H9 (cell line): ENCODE measurements around the gene H6PD. TPM values are rescaled to one million over a fixed set of nuclear protein-coding genes. Genes with fewer than 3 reads are reported as not detected.

Source experiments
- DNase-seq: peaks from one replicate; pipeline ENCODE4 v3.0.0-alpha.2; 2017
- H2AFZ ChIP-seq: one replicate; pipeline ENCODE4 v1.6.1; 2013; ENCODE audit warnings: mild to moderate bottlenecking, low read length, control low read depth, moderate library complexity
- H2AK5ac ChIP-seq: 2 replicates; pipeline ENCODE4 v1.6.1; 2013; ENCODE audit warnings: low read length, control low read depth, mixed read lengths; ENCODE audit not compliant: insufficient read length
- H2BK120ac ChIP-seq: one replicate; pipeline ENCODE4 v1.6.1; 2013; ENCODE audit warnings: low read depth, mild to moderate bottlenecking, low read length, control low read depth, inconsistent platforms; ENCODE audit not compliant: poor library complexity, severe bottlenecking
- H2BK12ac ChIP-seq: 2 replicates; pipeline ENCODE4 v1.6.1; 2013; ENCODE audit warnings: low read length, control low read depth, mixed read lengths, low read depth; ENCODE audit not compliant: insufficient read length
- H2BK15ac ChIP-seq: 2 replicates; pipeline ENCODE4 v1.6.1; 2013; ENCODE audit warnings: low read depth, low read length, control low read depth
- H2BK20ac ChIP-seq: one replicate; pipeline ENCODE4 v1.6.1; 2013; ENCODE audit warnings: low read depth, mild to moderate bottlenecking, low read length, control low read depth, inconsistent platforms; ENCODE audit not compliant: poor library complexity, severe bottlenecking
- H2BK5ac ChIP-seq: 2 replicates; pipeline ENCODE4 v1.6.1; 2013; ENCODE audit warnings: low read length, control low read depth, mixed read lengths; ENCODE audit not compliant: insufficient read length
- H3K14ac ChIP-seq: 2 replicates; pipeline ENCODE4 v1.6.1; 2013; ENCODE audit warnings: low read length, control low read depth; ENCODE audit not compliant: insufficient read depth
- H3K18ac ChIP-seq: 2 replicates; pipeline ENCODE4 v1.6.1; 2013; ENCODE audit warnings: low read depth, mild to moderate bottlenecking, mixed read lengths, low read length, control low read depth; ENCODE audit not compliant: insufficient read length
- H3K23ac ChIP-seq: 2 replicates; pipeline ENCODE4 v1.6.1; 2013; ENCODE audit warnings: low read length, control low read depth, mixed read lengths, low read depth; ENCODE audit not compliant: insufficient read length
- H3K23me2 ChIP-seq: 2 replicates; pipeline ENCODE4 v1.6.1; 2013; ENCODE audit warnings: low read depth, mild to moderate bottlenecking, mixed read lengths, low read length, control low read depth; ENCODE audit not compliant: insufficient read length, poor library complexity, severe bottlenecking
- H3K27ac ChIP-seq: 2 replicates; pipeline ENCODE4 v1.5.1; 2013; ENCODE audit warnings: low read length, control low read depth, mixed read lengths, low read depth; ENCODE audit not compliant: insufficient read length
- H3K27me3 ChIP-seq: 2 replicates; pipeline ENCODE4 v1.6.1; 2013; ENCODE audit warnings: low read length, control low read depth, inconsistent platforms; ENCODE audit not compliant: insufficient read depth
- H3K4ac ChIP-seq: 2 replicates; pipeline ENCODE4 v1.6.1; 2013; ENCODE audit warnings: low read depth, mild to moderate bottlenecking, control low read depth, inconsistent platforms, low read length, moderate library complexity
- H3K4me1 ChIP-seq: 2 replicates; pipeline ENCODE4 v1.6.1; 2013; ENCODE audit warnings: low read length, control low read depth, inconsistent platforms; ENCODE audit not compliant: insufficient read depth
- H3K4me2 ChIP-seq: 2 replicates; pipeline ENCODE4 v1.6.1; 2013; ENCODE audit warnings: low read length, control low read depth, mixed read lengths; ENCODE audit not compliant: insufficient read length, insufficient read depth
- H3K56ac ChIP-seq: 2 replicates; pipeline ENCODE4 v1.6.1; 2013; ENCODE audit warnings: low read depth, mild to moderate bottlenecking, mixed read lengths, low read length, control low read depth; ENCODE audit not compliant: insufficient read length
- H3K79me1 ChIP-seq: 2 replicates; pipeline ENCODE4 v1.6.1; 2013; ENCODE audit warnings: low read depth, mild to moderate bottlenecking, moderate library complexity, low read length, control low read depth, inconsistent platforms; ENCODE audit not compliant: insufficient read depth, poor library complexity, severe bottlenecking
- H3K79me2 ChIP-seq: 2 replicates; pipeline ENCODE4 v1.6.1; 2013; ENCODE audit warnings: low read length, control low read depth, inconsistent platforms; ENCODE audit not compliant: insufficient read depth
- H3K9ac ChIP-seq: 2 replicates; pipeline ENCODE4 v1.6.1; 2013; ENCODE audit warnings: low read length, control low read depth, mixed read lengths; ENCODE audit not compliant: insufficient read length; ENCODE audit errors: extremely low read depth
- H3K9me3 ChIP-seq: one replicate; pipeline ENCODE4 v1.6.1; 2013; ENCODE audit warnings: low read depth, low read length, inconsistent platforms; ENCODE audit not compliant: control insufficient read depth
- H3T11ph ChIP-seq: one replicate; pipeline ENCODE4 v1.6.1; 2013; ENCODE audit warnings: mild to moderate bottlenecking, low read length, control low read depth, inconsistent platforms
- H4K20me1 ChIP-seq: one replicate; pipeline ENCODE4 v1.6.1; 2013; ENCODE audit not compliant: control insufficient read depth, insufficient read length, insufficient read depth
- H4K5ac ChIP-seq: 2 replicates; pipeline ENCODE4 v1.6.1; 2013; ENCODE audit warnings: low read depth, mild to moderate bottlenecking, mixed read lengths, low read length, control low read depth; ENCODE audit not compliant: insufficient read length
- H4K8ac ChIP-seq: replicated peaks from 2 replicates; pipeline ENCODE4 v1.6.1; 2013; ENCODE audit warnings: low read length, control low read depth, mixed read lengths, low read depth; ENCODE audit not compliant: insufficient read length
- H4K91ac ChIP-seq: 2 replicates; pipeline ENCODE4 v1.6.1; 2013; ENCODE audit warnings: low read depth, mild to moderate bottlenecking, moderate library complexity, mixed read lengths, low read length, control low read depth; ENCODE audit not compliant: insufficient read length
- H3K27ac Mint-ChIP-seq, 3 experiments: 2 replicates in 2 of 3; 3 replicates in 1 of 3; pipeline ENCODE4 v1.8.0; 2020 to 2021; ENCODE audit warnings: mixed read lengths in 3 of 3, mild to moderate bottlenecking in 1 of 3, moderate library complexity in 1 of 3
- H3K27me3 Mint-ChIP-seq: 2 replicates; pipeline ENCODE4 v1.8.0; 2021; ENCODE audit warnings: low read depth, mild to moderate bottlenecking, moderate library complexity, mixed read lengths
- H3K36me3 Mint-ChIP-seq, 3 experiments: 2 replicates in 2 of 3; 3 replicates in 1 of 3; pipeline ENCODE4 v1.8.0; 2020 to 2021; ENCODE audit warnings: low read depth in 3 of 3, mixed read lengths in 3 of 3; ENCODE audit not compliant: insufficient read depth in 1 of 3
- H3K4me1 Mint-ChIP-seq, 2 experiments: 2 replicates each; pipeline ENCODE4 v1.8.0; 2020; ENCODE audit warnings: mixed read lengths in 2 of 2
- H3K4me3 Mint-ChIP-seq, 2 experiments: 2 replicates in 1 of 2; 3 replicates in 1 of 2; pipeline ENCODE4 v1.8.0; 2020 to 2021; ENCODE audit warnings: mild to moderate bottlenecking in 2 of 2, mixed read lengths in 2 of 2, moderate library complexity in 1 of 2
- H3K9me3 Mint-ChIP-seq, 2 experiments: 2 replicates in 1 of 2; 3 replicates in 1 of 2; pipeline ENCODE4 v1.8.0; 2020; ENCODE audit warnings: mild to moderate bottlenecking in 2 of 2, mixed read lengths in 2 of 2, moderate library complexity in 1 of 2
- CTCF ChIP-seq: fragments of 200-600 bp; sonication (generic); conservative IDR thresholded peaks from 3 replicates; pipeline ENCODE4 v1.8.0; 2021; ENCODE audit warnings: antibody characterized with exemption, mild to moderate bottlenecking
- WGBS: extraction: QIAGEN DNeasy Blood & Tissue Kit; methylation state at CpG from one replicate; pipeline ENCODE4 v1.1.7; 2013; ENCODE audit warnings: missing lambda C conversion rate, low lambda C conversion rate, mixed read lengths; ENCODE audit not compliant: insufficient read length; ENCODE audit errors: extremely low coverage; 5-methylcytosine and 5-hydroxymethylcytosine counted together
- total RNA-seq: library from RNA; stranded (reverse); gene quantifications from 2 replicates; pipeline ENCODE4 v1.2.1, GENCODE V29; 2021

H6PD gene
- total RNA-seq, 1 experiment from 2014 or later, result 7.9 TPM

GRCh38 chr1:9201401-9202239 lies 33.0 kb upstream of the H6PD start:
- Histone ChIP-seq H3K56ac (no peak overlapping the region), H3K4ac (no peak overlapping the region), H3K4me2 (peak overlapping the region; percentile 42), H2BK20ac (no peak overlapping the region), H3K9me3 (no peaks in the 10 kb centered on the region), H3T11ph (no peak overlapping the region), H2AFZ (no peak overlapping the region), H2BK15ac (no peak overlapping the region), H3K27ac (no peak overlapping the region), H2BK5ac (no peak overlapping the region), H4K20me1 (no peaks in the 10 kb centered on the region), H2AK5ac (no peak overlapping the region), H4K91ac (no peak overlapping the region), H3K79me1 (no peaks in the 10 kb centered on the region), H4K5ac (no peak overlapping the region), H3K9ac (no peak overlapping the region), H4K8ac (no peak overlapping the region), H3K14ac (no peak overlapping the region), H2BK12ac (no peak overlapping the region), H3K23ac (no peak overlapping the region), H2BK120ac (no peak overlapping the region), H3K79me2 (no peaks in the 10 kb centered on the region), H3K18ac (no peak overlapping the region), H3K23me2 (peaks cover 18% of the 10 kb centered on the region), H3K4me1 (no peaks in the 10 kb centered on the region; the same call in 1 of the 2 replicates), H3K27me3 (peaks cover 53% of the 10 kb centered on the region; the same call in 1 of the 2 replicates)
- peaks cover 96% of the 10 kb centered on the region for H3K27me3 Mint-ChIP-seq
- H3K4me1 Mint-ChIP-seq, result peaks cover 23 to 50% of the 10 kb centered on the region in 2 experiments
- H3K4me3 Mint-ChIP-seq, result peak overlapping the region; percentile 54 to 82
- TF ChIP-seq CTCF, result no peak
- no CpG with 5 or more reads among the region's 24 CpGs for WGBS
- peak; percentile 53 for DNase-seq
- no peak overlapping the region for H3K27ac Mint-ChIP-seq
- no peaks in the 10 kb centered on the region for H3K9me3 Mint-ChIP-seq
- H3K36me3 Mint-ChIP-seq, result no peaks in the 10 kb centered on the region
